Measurements from ENCODE around the gene KDM4C.

DNA sequence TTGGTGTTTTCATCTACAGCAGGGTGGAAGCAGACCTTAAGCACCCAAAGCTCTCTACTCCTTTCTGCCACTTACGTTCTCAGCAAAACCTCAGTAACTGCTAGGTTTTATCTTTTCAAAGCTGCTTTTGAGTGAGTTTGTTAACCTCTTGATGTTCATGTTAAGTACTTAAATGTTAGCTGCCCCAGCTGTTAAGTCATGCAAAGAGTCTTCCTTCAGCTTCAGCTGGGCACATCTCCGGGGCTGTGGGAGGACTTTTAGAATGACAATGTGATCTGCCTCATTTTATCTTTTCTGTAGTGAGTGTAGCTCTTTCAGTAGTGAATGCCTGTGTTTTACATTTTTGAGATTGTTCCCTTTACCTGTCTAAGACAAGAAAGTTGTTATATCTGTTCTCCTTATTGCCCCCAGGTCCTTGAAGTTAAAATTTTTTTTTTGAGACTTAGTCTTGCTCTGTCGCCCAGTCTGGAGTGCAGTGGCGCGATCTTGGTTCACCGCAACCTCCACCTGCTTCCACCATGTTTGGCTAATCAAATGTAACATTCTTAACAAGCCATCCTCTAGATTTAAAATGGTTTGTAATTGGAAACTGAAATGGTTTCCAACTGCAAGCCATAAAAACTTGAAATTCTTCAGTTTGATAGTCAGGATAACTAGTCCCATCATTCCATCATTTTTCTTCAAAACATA is 19.6 kb downstream of the KDM4C start:
- no peak for TF ChIP-seq POLR2A (IDR thresholded peaks at IDR 0.05)
- no peak for TF ChIP-seq CTCF (IDR thresholded peaks at IDR 0.05)

All from heart left ventricle (tissue), 13 donors.